Mucosa of stomach (tissue), 1 donor: Measurements from ENCODE around the gene PBX3.

Source experiments
- H3K27me3 ChIP-seq: one replicate; pipeline ENCODE4 v1.7.0; 2013; ENCODE audit warnings: mild to moderate bottlenecking, low read length; ENCODE audit not compliant: control insufficient read depth, insufficient read depth
- H3K36me3 ChIP-seq: one replicate; pipeline ENCODE4 v1.7.0; 2013; ENCODE audit warnings: low read length; ENCODE audit not compliant: control insufficient read depth, insufficient read depth
- H3K4me1 ChIP-seq: one replicate; pipeline ENCODE4 v1.7.0; 2013; ENCODE audit warnings: mild to moderate bottlenecking, low read length; ENCODE audit not compliant: control insufficient read depth, insufficient read depth
- H3K4me3 ChIP-seq: one replicate; pipeline ENCODE4 v1.7.0; 2013; ENCODE audit warnings: low read length
- H3K9ac ChIP-seq: one replicate; pipeline ENCODE4 v1.7.0; 2013; ENCODE audit warnings: mild to moderate bottlenecking, low read length, moderate library complexity
- H3K9me3 ChIP-seq: one replicate; pipeline ENCODE4 v1.7.0; 2013; ENCODE audit warnings: mild to moderate bottlenecking, low read length, moderate library complexity; ENCODE audit not compliant: control insufficient read depth
- donor health status: Pancreatic carcinoma.

The PBX3 gene

DNA sequence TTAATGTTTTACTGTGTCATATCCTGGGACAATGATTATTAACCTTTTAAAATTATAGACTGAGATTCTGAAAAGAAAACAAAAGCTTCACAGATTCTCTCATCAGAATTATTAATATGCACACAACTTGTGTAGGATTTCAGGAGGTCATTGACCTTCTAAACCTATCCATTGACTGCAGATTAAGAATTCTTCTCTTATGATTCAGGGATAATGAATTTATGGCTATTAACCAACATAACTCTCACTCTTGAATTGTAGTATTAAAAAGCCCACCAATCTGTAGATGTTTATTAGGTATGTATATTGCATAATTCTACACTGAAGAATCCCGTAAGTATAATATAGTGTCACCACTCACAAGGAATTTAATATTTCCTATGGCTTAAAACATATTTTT, 179.8 kb downstream of the PBX3 start:
- H3K36me3 ChIP-seq: no peaks in the 10 kb centered on the region
- H3K9me3 ChIP-seq: no peaks in the 10 kb centered on the region
- no peaks in the 10 kb centered on the region for H3K27me3 ChIP-seq
- no peak overlapping the region for H3K4me3 ChIP-seq
- no peak overlapping the region for H3K9ac ChIP-seq
- no peaks in the 10 kb centered on the region for H3K4me1 ChIP-seq

DNA sequence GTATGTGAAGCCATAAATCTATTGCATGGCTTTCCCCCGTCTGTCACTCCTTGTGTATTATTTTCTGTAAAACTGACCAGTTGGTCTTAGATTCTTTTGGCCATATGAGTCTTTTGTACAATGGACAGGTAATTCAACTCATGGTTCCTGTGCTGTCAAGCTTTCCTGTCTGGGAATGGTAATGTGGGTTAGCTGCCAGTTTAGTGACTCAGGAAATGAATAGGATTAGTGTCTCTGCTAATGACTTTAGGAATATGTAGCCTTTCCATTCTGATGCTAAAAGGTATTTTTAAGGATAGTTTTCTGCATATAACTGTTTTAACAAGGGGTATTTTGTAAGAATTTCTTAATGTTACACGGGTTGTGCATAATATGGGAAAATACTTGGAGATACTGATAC, 182.7 kb downstream of the PBX3 start:
- H3K36me3 ChIP-seq: no peaks in the 10 kb centered on the region
- H3K9me3 ChIP-seq: no peaks in the 10 kb centered on the region
- no peak overlapping the region for H3K4me3 ChIP-seq
- no peak overlapping the region for H3K9ac ChIP-seq
- no peaks in the 10 kb centered on the region for H3K27me3 ChIP-seq
- H3K4me1 ChIP-seq: no peaks in the 10 kb centered on the region

- no peak overlapping the region for H3K9ac ChIP-seq
- H3K4me1 ChIP-seq: no peaks in the 10 kb centered on the region
- no peaks in the 10 kb centered on the region for H3K36me3 ChIP-seq
- no peaks in the 10 kb centered on the region for H3K27me3 ChIP-seq
- no peak overlapping the region for H3K4me3 ChIP-seq
- no peaks in the 10 kb centered on the region for H3K9me3 ChIP-seq
Measured at GRCh38 chr9:125931211-125931610, 184.0 kb downstream of the PBX3 start.

DNA sequence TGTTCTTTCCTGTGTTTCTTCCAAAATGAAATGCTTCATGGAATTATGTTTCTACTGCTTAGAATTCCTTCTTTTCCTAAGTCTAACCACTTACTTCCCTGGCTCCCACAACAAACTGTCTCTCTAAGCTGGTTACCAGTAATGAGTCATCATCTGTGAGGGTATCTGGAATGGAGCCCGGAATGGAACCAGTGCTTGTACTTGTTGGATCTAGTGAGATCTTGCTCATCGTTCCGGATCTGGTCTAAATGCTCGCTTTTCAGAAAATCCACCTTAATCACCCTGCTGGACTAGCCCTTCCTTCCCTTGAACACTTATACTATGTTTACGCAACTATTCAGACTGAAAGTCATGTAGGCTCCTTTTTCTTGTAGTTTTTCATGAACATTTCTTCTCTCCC, 184.8 kb downstream of the PBX3 start:
- no peaks in the 10 kb centered on the region for H3K9me3 ChIP-seq
- H3K4me3 ChIP-seq: no peak overlapping the region
- no peaks in the 10 kb centered on the region for H3K36me3 ChIP-seq
- no peak overlapping the region for H3K9ac ChIP-seq
- H3K27me3 ChIP-seq: no peaks in the 10 kb centered on the region
- H3K4me1 ChIP-seq: no peaks in the 10 kb centered on the region

DNA sequence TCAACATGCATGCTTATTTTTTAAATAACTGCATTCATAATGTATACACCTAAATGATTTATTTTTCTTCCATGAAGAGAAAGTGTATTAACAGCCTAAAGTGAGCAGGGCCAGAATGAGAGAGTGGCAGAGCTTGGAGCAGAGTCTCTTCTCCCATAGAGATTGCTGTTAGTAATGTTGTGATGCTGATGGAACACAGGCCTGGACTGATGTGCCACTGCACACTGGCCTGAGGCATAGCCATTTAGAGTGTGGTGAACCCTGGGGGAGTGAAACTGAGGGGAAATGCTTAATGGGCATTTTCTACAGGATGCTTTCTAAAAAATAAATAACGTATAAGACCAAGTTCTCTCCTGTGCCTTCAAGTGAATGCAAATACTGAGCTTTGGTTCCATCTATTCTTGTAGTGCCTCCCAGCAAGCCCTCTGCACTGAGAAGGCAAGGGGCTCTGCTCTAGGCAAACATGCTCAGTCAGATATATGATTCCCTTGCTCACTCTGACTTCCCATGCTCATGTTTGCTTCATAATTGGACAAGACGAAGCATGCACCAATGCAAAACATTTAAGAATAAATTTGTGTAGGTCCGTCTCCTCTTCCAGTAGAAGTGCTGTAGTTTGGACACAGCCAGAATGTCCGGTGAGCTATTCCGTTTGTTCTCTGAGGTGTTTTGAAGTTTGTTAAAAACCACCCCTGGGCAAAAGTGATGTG, 185.7 kb downstream of the PBX3 start:
- H3K9ac ChIP-seq: no peak overlapping the region
- H3K36me3 ChIP-seq: no peaks in the 10 kb centered on the region
- H3K27me3 ChIP-seq: no peaks in the 10 kb centered on the region
- no peaks in the 10 kb centered on the region for H3K4me1 ChIP-seq
- no peak overlapping the region for H3K4me3 ChIP-seq
- H3K9me3 ChIP-seq: no peaks in the 10 kb centered on the region

- Histone ChIP-seq H3K4me1 (no peaks in the 10 kb centered on the region), H3K4me3 (no peak overlapping the region), H3K9me3 (no peaks in the 10 kb centered on the region), H3K36me3 (no peaks in the 10 kb centered on the region), H3K27me3 (no peaks in the 10 kb centered on the region), H3K9ac (no peak overlapping the region)
Measured at GRCh38 chr9:125942125-125942524, 195.0 kb downstream of the PBX3 start.

GRCh38 chr9:125943831-125944230, 196.7 kb downstream of the PBX3 start:
- H3K4me1 ChIP-seq: no peaks in the 10 kb centered on the region
- no peaks in the 10 kb centered on the region for H3K27me3 ChIP-seq
- H3K9ac ChIP-seq: no peak overlapping the region
- no peaks in the 10 kb centered on the region for H3K36me3 ChIP-seq
- H3K4me3 ChIP-seq: no peak overlapping the region
- no peaks in the 10 kb centered on the region for H3K9me3 ChIP-seq

DNA sequence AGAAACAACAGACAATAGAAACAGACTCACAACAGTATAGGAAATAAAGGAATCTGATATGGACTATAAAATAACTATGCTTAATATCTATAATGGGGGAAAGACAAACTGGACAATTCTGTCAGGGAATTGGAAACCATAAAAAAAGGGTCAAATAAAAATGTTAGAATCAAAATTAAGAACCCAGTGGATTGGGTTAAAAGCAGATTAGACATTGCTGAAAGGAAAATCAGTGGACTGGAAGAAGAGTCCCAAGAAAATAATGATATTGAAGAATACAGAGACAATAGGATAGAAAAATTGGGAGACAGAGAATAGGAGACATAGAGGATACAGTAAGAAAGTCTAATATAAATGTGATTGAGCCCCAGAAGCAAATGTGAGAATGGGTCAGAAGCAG, 199.2 kb downstream of the PBX3 start:
- Histone ChIP-seq H3K27me3 (no peaks in the 10 kb centered on the region), H3K4me3 (no peak overlapping the region), H3K36me3 (no peaks in the 10 kb centered on the region), H3K4me1 (no peaks in the 10 kb centered on the region), H3K9ac (no peak overlapping the region), H3K9me3 (no peaks in the 10 kb centered on the region)

- H3K9ac ChIP-seq: no peak overlapping the region
- no peaks in the 10 kb centered on the region for H3K9me3 ChIP-seq
- H3K27me3 ChIP-seq: no peaks in the 10 kb centered on the region
- peaks cover 7% of the 10 kb centered on the region for H3K4me1 ChIP-seq
- no peaks in the 10 kb centered on the region for H3K36me3 ChIP-seq
- no peak overlapping the region for H3K4me3 ChIP-seq
Measured at GRCh38 chr9:125948887-125949596, 201.9 kb downstream of the PBX3 start.

DNA sequence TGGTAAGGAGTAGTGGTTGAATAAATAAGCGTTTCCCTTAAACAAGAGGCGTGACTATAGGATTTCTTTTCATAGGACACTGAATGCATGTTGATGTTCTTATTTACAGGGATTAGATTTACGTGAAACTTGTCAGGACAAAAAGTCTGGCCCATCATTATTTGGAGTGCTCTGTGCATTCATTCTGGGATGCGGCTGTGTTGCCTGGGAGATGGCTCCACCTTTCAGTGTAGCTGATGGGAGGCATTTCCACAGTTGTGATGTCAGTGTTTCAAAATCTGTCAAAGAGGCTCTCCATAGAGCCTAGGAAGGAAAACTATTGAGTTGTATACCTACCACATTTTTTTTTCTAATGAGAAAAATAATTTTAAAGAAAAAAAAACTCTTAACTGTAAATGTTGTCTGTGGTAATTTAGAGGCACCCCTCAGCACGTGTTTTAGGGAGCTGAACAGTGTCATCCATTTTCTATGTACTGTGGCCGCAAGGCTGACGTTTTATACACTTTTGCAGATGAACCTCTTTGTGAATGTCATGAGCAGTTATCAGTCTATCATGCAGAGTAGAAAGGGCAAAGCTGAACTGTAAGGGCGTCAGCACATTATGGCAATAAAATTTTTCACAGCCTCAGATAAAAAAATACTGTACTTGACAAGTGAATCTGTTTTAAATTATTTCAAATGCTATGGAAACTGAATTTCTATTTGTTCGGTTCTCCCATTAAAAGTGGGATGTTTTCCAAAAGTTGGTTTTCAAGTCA, 202.7 kb downstream of the PBX3 start:
- no peaks in the 10 kb centered on the region for H3K9me3 ChIP-seq
- peaks cover 7% of the 10 kb centered on the region for H3K4me1 ChIP-seq
- no peak overlapping the region for H3K9ac ChIP-seq
- no peaks in the 10 kb centered on the region for H3K27me3 ChIP-seq
- H3K4me3 ChIP-seq: no peak overlapping the region
- H3K36me3 ChIP-seq: no peaks in the 10 kb centered on the region

DNA sequence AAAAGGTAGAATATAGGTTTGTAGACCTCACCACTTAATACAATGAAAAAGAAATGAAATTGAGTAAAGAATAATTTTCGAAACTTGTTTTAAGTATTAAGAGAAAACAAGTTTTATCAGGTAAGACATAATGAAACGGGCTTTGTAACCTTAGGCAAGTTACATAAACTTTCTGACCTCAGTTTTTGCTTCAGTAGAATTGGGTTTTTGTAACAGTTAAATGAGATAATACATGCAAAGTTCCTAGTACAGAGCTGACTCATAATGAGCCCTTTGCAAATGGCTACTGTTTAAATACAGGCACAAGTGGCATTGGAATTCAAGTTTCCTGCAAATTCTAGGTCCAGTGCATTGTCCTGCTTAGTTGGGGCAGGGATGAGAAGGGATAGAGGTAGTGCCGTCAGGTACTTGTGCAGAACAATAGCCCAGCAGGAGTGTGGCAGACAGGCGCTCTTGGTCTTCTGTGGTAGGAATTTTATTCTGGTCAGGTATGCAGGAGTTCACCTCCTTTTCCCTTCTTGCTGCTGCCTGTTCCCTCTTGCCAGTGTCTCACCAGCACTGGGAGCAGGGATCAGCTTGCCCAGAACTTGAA, 203.8 kb downstream of the PBX3 start:
- Histone ChIP-seq H3K4me3 (no peak overlapping the region), H3K27me3 (no peaks in the 10 kb centered on the region), H3K9ac (no peak overlapping the region), H3K9me3 (no peaks in the 10 kb centered on the region), H3K4me1 (peaks cover 7% of the 10 kb centered on the region), H3K36me3 (no peaks in the 10 kb centered on the region)
